HG03159 (cell line): Measurements from ENCODE around the gene FAM8A1.
A peak's percentile ranks its signal among the peaks of the same experiment; 100 is the strongest.

Experiments used
- ATAC-seq: cut with Tn5 transposase; IDR thresholded peaks from one replicate; pipeline ENCODE4 v1.9.1; 2021; ENCODE audit warnings: mild to moderate bottlenecking, moderate library complexity; ENCODE audit not compliant: unreplicated experiment

Gene FAM8A1

GRCh38 chr6:17600527-17601385, 654 bp downstream of the FAM8A1 start:
- peak; percentile 57 for ATAC-seq

- ATAC-seq = no peak
These were observed 1.2 kb downstream of the FAM8A1 start for GRCh38 chr6:17601386-17601703.

- no peak for ATAC-seq
These were observed 2.8 kb downstream of the FAM8A1 start for GRCh38 chr6:17602888-17603287.

- ATAC-seq = no peak
These were observed 6.5 kb downstream of the FAM8A1 start for GRCh38 chr6:17606606-17607005.

GRCh38 chr6:17610835-17611234, 10.7 kb downstream of the FAM8A1 start:
- ATAC-seq = no peak

GRCh38 chr6:17612048-17612447, 11.9 kb downstream of the FAM8A1 start:
- no peak for ATAC-seq

GRCh38 chr6:17615794-17616193, 15.7 kb downstream of the FAM8A1 start:
- no peak for ATAC-seq

GRCh38 chr6:17621003-17621402, 20.9 kb downstream of the FAM8A1 start:
- ATAC-seq = peak; percentile 79

GRCh38 chr6:17622144-17622543, 22.0 kb downstream of the FAM8A1 start:
- ATAC-seq = no peak

GRCh38 chr6:17624396-17624795, 24.3 kb downstream of the FAM8A1 start:
- no peak for ATAC-seq

GRCh38 chr6:17628873-17629272, 28.8 kb downstream of the FAM8A1 start:
- peak; percentile 86 for ATAC-seq

- no peak for ATAC-seq
These were observed 29.9 kb downstream of the FAM8A1 start for GRCh38 chr6:17629824-17630510.

GRCh38 chr6:17630511-17631073, 30.5 kb downstream of the FAM8A1 start:
- ATAC-seq = no peak

GRCh38 chr6:17632934-17633333, 32.8 kb downstream of the FAM8A1 start:
- ATAC-seq = no peak

GRCh38 chr6:17633465-17634188, 33.5 kb downstream of the FAM8A1 start:
- ATAC-seq = no peak

GRCh38 chr6:17635568-17635967, 35.5 kb downstream of the FAM8A1 start:
- no peak for ATAC-seq

GRCh38 chr6:17638212-17638715, 38.2 kb downstream of the FAM8A1 start:
- no peak for ATAC-seq

GRCh38 chr6:17640477-17640917, 40.4 kb downstream of the FAM8A1 start:
- no peak for ATAC-seq

- no peak for ATAC-seq
These were observed 48.6 kb downstream of the FAM8A1 start for GRCh38 chr6:17648745-17649144.

GRCh38 chr6:17650656-17651309, 50.7 kb downstream of the FAM8A1 start:
- ATAC-seq = no peak
